HG02870 (cell line): ENCODE data around the gene TMA7B.

Experiments used
- ATAC-seq: cut with Tn5 transposase; IDR thresholded peaks from one replicate; pipeline ENCODE4 v1.9.1; 2021; ENCODE audit warnings: mild to moderate bottlenecking, moderate library complexity; ENCODE audit not compliant: unreplicated experiment

Gene TMA7B

DNA sequence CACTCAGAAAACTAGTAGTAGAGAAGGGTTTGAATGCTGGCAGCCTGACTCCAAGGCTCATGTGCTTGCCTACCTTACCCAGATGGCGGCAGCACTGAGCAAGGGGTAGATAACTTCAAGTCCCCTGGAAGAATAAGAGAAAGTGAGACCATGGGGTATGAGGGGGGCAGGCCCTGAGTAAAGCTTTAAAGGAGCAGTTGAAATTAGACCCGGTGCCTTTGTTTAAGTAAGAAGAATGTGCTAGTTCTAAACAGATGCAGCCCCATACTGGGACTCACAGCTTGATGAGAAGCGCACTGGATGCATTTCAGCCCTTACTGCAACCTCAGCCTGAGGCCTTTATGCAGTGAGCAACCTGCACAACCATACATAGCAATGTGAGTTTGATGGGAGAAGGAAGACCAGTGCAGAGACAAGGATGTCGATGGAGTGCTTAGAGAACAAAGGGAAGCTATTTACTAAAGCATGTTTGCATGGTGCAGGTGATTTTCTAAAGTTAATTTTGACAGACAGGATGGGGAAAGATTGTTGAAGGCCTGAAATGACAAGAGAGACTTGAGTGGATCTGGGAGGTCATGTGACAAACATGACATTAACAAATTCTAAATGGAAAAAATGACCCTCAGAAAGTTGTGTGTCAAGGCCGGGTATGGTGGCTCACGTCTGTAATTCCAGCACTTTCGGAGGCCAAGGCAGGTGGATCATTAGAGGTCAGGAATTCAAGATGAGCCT is 27.1 kb upstream of the TMA7B start:
- no peak for ATAC-seq

DNA sequence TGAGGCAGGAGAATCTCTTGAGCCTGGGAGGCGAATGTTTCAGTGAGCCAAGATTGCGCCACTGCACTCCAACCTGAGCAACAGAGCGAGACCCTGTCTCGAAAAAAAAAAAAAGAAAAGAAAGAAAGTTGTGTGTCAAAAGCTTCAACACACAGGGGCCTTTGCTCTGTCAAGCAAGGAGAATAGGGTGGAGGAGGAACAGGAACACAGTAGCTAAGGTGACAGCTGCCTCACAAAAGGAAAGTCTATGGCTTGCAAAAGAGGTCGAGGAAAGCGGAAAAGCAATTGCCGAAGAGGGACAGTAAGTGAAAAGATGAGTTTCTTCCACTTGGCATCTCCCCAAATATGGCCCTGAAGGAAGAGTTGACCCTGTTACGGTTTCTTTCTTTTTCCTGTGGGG is 26.5 kb upstream of the TMA7B start:
- no peak for ATAC-seq

DNA sequence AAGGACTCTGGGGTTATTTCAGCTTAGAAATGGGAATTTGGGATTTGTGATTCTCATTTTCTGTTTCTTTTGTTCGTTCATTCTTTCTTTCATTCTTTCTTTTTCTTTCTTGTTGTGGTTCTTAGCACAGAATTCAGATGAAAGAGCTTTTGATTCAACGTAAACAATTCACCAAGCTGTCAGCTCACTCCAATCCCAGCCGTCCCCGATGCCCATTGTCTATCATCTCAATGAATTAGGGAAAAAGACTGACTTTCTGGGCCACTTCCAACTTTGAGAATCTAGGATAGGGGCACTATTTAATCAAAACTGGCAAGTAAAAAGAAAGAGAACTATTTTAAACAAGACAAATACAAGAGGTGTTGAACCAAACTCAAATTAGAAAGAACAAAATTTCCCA is 25.1 kb upstream of the TMA7B start:
- no peak for ATAC-seq

DNA sequence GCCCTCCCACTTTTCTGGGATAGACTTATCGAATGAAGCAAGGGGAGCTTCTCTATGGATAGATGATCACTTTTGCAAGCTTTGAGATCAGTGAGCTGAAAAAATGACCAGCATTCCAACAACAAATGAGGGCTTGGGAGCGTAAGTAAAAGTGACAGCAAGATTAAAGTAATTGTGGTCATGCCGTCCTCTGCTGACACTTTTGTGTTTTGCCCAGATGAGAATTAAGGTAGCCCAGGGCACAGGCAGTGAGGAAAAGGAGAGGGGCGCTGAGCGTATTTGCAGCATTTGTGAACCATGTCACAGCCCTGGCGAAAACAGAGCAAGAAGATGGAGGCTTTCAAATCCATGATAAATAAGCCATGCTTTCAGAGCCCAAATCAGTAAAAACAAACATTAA is 24.6 kb upstream of the TMA7B start:
- no peak for ATAC-seq

DNA sequence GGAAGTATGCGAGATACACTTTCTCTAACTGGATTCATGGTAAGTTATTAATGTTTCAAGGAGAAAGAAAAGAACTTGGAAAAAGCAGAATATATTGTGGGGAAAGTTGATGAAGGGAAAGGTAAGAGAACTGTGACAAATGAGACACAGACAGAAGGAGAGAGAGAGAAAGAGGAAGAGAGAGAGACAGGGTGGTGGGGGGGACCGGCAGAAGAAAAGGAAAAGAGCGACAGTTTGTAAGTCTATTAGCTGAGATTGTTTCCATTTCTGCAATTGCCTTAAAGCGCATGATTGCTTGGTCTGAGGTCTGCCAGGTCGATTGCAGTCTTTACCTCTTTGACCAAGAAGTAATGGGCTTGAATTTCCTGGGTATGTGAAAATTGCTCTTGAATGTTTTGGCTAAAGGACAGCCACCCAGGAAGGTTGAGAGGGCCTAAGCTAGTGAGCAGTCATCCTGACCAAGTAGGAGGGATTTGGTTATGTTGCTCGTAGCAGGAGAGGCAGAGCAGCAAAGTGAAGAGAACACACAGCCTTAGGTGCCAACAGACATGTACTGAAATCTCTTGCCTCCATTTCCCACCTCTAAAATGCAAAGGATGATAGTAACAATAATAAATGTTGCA is 23.6 kb upstream of the TMA7B start:
- no peak for ATAC-seq

DNA sequence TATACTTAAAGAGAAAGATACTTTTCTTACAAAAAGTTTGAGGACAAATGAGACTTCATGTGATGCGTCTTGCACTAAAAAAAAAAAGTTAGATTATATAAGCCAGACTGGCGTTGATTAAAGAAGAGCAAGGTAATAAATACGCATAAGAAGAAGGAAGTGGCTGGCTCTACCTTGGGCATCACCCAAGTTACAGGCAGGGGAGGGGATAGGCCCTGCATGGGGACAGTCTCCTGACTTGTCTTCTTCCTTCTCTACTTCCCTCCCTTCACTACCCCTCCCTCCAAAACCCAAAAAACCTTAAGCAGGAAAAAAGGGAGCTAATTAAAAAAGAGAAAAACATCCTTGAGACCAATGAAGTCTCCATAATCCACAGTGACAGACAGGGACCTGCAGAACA is 22.3 kb upstream of the TMA7B start:
- no peak for ATAC-seq

DNA sequence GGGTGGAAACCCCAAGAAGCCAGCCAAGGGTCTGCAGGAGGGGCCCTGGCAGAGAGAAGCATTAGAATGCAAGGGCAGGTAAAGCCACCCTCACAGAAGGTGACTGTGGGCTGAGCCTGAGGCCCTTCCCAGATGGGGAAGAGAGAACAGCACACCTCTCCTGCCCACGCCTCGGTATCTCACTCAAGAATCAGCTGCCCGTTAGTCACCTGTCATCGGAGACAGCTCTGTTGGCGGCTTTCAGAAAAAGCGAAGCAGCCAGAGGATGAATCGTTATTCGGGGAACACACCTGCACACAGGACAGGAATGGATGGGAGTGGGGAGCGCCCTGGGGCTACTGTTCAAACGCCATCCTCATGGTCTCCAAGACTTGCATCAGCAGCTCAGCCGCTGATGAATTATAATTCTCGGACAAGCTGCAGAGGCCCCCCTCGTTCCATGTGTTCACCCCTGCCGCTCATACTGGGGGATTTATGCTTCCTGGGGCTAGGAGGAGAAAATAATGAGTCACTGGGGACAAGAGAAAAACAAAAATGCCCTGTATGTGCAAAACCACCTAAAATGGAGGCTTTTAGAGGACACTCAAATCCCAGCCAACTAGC is 21.6 kb upstream of the TMA7B start:
- ATAC-seq: no peak

DNA sequence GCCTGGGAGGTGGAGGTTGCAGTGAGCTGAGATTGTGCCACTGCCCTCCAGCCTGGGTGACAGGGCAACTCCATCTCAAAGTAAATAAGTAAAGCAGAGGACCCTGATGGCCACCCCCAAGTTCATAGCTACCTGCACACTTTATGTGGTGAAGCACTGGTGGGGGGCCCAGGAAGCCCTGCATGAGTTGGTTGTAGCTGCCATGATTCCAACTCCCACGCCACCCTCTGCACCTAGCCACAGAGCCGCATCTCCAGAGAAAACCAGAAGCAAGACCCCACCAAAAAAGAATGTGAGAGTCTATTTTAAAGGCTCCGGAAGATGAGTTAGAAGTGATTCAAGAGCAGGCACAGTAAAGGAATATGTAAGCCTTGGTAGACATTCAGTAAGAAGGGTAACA is 20.4 kb upstream of the TMA7B start:
- ATAC-seq: no peak

DNA sequence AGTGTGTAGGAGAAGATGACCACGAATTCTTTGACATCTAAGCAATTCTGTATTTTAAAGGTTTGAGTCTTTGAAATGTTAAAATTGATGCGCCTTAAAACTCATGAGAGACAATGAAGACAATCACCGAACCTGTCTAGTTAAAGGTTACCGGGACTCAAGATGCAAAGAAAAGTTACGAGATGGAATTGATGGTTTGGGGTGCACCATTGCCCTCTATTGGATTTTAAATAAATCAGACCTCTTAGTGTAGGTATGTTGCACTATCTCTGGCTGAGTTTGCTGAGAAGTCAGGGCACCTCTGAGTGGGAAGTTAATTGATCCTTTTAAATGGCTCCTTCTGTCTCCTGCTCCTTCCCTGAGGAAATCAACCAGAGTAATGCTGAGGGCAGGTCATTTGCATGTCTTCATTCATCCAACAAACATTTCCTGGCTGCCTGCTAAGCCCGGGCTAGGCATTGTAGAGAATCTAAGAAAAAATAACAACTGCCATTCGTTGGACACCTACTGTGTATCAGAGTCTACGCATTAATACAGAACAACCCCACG is 19.4 kb upstream of the TMA7B start:
- no peak for ATAC-seq

DNA sequence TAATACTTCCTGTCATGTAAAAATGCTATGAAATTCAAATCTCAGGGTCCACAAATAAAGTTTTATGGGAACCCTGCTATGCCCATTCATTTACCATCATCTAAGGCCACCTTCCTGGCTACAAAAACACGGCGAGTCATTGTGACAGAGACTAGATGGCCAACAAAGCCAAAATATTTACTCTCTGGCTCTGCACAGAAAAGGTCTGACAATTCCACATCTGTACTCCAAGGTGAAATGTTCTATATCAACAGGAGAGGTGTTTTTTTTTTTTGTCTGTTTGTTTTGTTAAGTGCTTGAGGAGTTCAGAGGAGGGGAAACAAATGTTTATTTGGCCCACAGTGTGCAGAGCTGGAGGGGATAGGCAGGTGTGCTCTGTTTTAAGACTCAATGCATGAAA is 18.6 kb upstream of the TMA7B start:
- no peak for ATAC-seq

DNA sequence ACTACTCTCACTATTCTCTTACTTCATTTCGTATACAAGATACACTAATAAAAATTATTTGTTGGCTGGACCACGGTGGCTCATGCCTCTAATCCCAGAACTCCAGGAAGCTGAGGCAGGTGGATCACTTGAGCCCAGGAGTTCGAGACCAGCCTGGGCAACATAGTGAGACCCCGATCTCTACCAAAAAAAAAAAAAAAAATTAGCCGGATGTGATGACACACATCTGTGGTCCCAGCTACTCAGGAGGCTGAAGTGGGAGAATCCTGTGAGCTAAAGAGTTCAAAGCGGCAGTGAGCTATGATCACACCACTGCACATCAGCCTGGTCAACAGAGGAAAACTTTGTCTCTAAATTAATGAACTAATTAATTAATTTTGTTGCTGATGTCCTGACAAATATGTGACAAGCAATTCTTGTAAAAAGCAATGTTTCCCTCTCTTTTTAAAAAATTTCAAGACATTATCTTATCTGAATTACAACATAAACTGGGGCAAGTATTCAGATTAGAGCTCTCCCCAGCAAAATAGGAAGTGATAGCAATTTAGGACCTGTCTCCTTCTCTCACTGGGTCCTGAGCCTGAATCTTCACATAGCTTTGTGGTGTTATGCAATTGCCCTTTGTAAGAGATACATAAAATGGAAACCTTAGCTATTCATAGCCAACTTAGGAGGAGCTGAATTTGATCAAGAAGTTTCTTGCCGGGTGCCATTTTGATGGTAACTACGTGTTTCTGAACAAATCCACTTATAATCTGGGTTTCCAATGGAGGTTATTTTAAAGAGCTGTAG is 17.6 kb upstream of the TMA7B start:
- ATAC-seq: no peak

DNA sequence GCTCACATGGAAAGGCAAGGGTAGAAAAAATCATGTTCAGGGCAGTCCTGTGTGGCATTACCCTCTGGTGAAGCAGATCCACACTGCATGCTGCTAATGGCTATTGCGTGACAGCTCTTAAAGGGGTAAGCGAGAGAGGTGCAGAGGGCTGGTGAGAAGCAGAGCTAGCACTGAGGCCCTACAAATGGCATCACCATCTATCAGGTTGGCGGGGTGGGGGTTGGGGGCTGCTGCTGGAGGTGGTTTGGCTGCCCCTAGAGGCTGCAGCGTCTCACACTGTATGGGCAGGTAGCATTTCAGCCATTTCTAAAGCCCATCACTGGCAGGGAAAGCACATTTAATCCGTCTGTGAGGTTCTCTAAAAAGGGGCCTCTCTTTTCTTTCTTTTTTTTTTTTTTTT is 16.9 kb upstream of the TMA7B start:
- no peak for ATAC-seq

DNA sequence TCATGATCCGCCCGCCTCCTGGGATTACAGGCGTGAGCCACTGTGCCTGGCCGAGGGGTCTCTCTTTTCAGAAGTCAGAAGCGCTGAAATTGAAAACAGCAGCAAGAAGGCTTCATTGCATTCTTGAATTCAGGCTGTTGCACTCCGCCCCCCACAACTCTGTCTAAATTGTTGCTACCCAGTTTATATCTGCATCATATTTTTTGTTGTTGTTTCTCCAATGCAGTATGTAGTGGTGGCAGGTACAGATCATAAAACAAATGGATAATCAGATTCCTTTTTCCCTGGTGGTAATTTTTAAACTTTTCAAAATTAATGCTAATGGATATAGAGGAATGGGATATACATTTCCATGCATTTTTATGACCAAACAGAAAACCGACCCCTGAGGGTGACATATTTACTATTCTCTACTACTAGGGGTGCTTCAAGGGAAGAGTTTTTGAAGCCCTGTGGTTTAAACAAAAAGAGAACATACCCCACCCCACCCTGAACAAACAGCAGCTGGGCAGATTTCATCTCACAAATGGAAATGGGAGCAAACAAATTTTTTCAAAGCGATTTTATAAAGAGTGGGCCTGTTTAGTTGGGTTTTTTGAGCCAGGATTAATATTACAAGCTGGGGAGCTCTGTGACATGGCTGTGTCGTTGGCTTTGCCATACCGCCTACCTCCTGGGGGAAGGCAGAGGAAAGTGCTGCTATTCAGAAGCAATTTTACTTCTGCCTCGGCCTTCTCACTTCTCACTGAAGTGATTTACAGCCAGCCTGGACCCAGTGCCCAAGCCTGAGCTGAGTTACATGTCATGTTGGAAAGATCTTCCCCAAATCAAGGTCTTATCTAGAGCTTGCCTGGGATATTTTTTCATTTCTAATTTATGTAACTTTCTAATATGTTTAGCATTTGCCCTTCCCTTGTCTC is 16.0 kb upstream of the TMA7B start:
- ATAC-seq: no peak

DNA sequence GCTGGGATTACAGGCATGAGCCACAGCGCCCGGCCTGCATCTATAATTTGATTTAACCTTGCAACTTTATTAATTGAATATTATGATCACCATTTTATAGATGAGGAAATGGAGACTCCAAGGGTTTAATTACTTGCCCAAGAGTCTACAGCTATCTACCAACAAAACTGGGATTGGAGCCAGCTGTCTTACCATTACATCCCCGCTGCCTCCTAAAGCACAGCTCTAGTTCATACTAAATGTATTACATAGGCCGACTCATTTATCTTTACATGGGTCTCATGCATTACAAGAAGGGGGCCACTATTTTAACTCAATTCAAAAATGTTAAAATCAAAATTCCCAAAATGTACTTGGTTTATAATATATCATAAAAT is 14.1 kb upstream of the TMA7B start:
- ATAC-seq: no peak

DNA sequence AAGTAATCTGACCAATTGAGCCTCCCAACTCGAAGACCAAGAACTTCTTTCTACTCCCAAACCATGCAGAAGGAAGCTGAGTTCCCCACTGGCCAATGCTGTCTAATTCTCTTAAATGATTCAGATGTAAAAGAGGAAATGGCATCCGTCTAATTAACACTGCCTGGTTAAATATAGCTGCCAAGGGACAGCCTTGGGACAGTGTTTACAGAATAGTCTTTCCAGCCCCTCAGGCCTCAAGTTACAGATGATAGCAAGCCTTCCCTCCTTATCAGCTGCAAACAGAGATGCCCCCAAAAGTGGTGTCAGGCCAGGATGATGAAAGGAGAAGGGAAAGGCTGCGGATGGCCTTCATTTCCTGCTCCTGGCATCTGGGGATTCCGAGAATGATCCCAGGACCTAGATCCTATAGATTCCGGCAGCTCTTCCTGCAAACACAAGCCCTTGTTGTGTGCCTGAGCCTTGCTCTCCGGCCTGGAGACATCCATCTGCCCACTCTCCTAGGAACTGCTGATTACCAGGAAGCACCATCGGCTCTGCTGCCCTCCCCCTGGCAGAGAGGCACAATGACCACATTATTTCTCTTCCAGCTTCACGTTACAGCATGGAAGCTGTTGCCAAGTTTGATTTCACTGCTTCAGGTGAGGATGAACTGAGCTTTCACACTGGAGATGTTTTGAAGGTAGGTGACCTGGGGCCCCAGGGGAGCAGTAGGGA is 13.5 kb upstream of the TMA7B start:
- ATAC-seq: no peak

DNA sequence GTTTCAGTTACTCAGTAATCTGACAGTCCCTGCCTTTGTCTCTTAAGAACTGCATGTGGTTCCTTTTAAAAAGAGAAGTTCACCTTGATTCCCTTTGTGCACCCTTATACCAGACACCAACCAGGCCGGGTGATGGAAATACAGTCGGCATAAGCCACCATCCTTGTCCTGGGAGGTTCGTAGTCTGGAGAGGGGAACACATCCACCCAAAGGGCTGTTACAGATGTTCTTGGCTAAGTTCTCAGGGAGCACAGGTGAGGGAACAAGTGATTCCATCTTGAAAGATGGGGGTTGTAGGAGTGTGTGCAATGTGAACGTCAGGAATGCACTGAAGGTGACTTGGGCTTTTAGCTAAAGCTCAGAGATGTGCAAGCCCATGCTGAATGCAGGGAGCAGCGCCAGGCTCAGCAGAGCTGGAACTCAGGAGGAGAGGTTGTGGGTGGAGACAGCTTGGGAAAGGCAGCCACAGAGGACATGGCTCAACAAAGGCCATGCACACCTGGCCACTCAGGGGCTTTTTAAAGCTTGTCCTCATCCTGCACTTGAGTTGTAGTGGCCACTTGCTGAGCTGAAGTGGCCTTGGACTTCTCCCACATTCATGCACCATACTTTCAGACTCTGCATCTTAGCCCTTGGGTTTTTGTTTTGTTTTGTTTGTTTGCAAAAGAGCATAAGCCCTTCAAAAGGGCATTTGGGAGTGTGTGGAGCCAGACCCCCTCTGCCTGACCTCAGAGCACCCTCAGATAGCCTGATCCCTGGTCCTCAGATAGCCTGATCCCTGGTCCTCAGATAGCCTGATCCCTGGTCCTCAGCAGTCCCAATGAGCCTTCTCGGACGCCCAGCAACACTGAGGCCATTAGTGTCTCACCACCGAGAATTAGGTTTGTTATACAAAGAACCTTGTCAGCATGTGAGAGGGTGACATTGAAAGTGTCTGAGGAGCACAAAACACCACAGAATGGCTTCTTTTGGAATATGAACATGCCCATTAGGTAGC is 12.7 kb upstream of the TMA7B start:
- ATAC-seq: no peak

DNA sequence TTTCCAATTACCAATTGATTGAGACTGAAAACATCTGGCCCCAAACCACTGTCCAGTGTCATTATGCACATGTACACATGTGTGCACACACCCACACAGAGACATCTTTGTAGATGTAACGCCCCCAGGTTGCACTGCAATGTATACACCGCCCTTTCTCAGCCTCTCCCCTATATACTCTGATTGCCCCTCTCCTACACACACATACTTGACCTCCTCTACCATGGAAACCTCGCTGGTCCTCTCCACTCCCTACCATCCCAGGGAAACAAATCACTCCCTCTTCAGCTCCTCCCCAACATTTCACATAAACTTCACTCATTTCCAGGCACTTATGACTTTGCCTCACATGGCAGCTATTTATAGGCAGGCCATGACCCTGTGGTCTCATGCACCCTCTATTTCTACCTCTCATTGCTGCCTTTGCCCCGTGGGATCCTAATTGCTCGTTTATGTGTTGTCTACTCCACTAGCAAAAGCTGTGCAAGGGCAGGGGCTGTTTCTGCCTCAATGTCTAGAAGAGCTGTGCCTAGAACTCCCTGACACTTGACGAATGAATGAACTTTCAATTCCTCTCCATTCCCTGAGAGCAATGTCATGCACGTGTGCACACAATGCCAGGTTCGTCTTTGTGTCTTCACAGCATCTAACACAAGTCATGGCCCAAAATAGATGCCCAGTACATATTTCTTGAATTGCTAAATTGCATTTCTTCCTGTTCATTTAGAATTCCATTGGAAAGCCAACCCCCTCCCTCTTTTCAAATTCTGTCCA is 10.0 kb upstream of the TMA7B start:
- ATAC-seq: no peak
